ENCODE data around the gene CCDC148.

- TF ChIP-seq ZNF555 (tag by site-specific recombination; conservative IDR thresholded peaks at IDR 0.05) = no peak
- no peak for TF ChIP-seq BCL11A (tag by site-specific recombination; IDR thresholded peaks at IDR 0.05; ENCODE audit: low read depth)
Measured at GRCh38 chr2:158391876-158392275, 64.7 kb downstream of the CCDC148 start.
